Measurements from ENCODE around the gene RNF212. TPM values are rescaled to one million over a fixed set of nuclear protein-coding genes. Genes with fewer than 3 reads are reported as not detected.

The RNF212 gene
- total and polyA plus RNA-seq, 2 experiments from 2014 or later, result 2.5 to 6.0 TPM

DNA sequence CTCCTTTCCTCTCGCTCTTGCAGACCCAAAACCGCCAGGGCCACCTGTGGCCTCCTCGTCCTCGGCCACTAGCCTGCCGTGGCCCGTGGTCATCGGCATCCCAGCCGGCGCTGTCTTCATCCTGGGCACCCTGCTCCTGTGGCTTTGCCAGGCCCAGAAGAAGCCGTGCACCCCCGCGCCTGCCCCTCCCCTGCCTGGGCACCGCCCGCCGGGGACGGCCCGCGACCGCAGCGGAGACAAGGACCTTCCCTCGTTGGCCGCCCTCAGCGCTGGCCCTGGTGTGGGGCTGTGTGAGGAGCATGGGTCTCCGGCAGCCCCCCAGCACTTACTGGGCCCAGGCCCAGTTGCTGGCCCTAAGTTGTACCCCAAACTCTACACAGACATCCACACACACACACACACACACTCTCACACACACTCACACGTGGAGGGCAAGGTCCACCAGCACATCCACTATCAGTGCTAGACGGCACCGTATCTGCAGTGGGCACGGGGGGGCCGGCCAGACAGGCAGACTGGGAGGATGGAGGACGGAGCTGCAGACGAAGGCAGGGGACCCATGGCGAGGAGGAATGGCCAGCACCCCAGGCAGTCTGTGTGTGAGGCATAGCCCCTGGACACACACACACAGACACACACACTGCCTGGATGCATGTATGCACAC is 88.3 kb downstream of the RNF212 start:
- Histone ChIP-seq H3K79me2 (ENCODE audit: insufficient read depth) (no peaks in the 10 kb centered on the region), H2AFZ (no peak overlapping the region), H3K9me3 (ENCODE audit: low read depth) (no peaks in the 10 kb centered on the region), H3K27ac (no peak overlapping the region), H4K20me1 (ENCODE audit: insufficient read depth) (no peaks in the 10 kb centered on the region), H3F3A (ENCODE audit: insufficient read depth) (no peaks in the 10 kb centered on the region), H3K4me3 (no peak overlapping the region), H3K4me1 (ENCODE audit: insufficient read depth) (no peaks in the 10 kb centered on the region), H3K9me2 (ENCODE audit: insufficient read depth) (no peaks in the 10 kb centered on the region), H3K27me3 (replicated peaks; ENCODE audit: insufficient read depth) (no peaks in the 10 kb centered on the region), H3K9ac (no peak overlapping the region), H3K36me3 (ENCODE audit: low read depth) (no peaks in the 10 kb centered on the region), H3K4me2 (ENCODE audit: unreplicated experiment) (no peak overlapping the region)
- in situ Hi-C loops (cut with MboI), result no loop called here
- whole genome bisulfite sequencing, 2 experiments (ENCODE audit: low coverage in 1 of 2, low lambda C conversion rate in 2 of 2, missing lambda C conversion rate in 2 of 2), result 93 to 95% methylated on average over 20 to 32 of the region's 32 CpGs
- TF ChIP-seq EZH2 (IDR thresholded peaks at IDR 0.05; ENCODE audit: insufficient read depth, poor library complexity, severe bottlenecking) (no peak), EZH2phosphoT487 (IDR thresholded peaks at IDR 0.05; ENCODE audit: insufficient read depth, low read depth) (no peak)
- DNase-seq, result no peak

DNA sequence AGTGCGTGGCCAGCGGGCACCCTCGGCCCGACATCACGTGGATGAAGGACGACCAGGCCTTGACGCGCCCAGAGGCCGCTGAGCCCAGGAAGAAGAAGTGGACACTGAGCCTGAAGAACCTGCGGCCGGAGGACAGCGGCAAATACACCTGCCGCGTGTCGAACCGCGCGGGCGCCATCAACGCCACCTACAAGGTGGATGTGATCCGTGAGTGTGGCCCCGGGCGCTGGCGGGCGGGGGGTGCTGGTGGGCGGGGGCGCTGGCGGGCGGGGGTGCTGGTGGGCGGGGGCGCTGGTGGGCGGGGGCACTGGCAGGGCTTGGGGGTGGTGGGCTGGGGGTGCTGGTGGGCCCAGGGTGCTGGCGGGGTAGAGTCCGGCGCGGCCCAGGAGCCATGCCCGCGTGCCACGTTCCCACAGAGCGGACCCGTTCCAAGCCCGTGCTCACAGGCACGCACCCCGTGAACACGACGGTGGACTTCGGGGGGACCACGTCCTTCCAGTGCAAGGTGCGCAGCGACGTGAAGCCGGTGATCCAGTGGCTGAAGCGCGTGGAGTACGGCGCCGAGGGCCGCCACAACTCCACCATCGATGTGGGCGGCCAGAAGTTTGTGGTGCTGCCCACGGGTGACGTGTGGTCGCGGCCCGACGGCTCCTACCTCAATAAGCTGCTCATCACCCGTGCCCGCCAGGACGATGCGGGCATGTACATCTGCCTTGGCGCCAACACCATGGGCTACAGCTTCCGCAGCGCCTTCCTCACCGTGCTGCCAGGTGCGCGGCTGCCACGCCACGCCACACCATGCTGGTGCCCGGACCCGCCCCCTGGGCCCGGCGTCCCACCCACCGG is 89.2 kb downstream of the RNF212 start:
- Histone ChIP-seq H2AFZ (no peak overlapping the region), H3K4me1 (ENCODE audit: insufficient read depth) (no peaks in the 10 kb centered on the region), H3K79me2 (ENCODE audit: insufficient read depth) (no peaks in the 10 kb centered on the region), H3K9me2 (ENCODE audit: insufficient read depth) (no peaks in the 10 kb centered on the region), H3K9me3 (ENCODE audit: low read depth) (no peaks in the 10 kb centered on the region), H3K4me2 (ENCODE audit: unreplicated experiment) (no peak overlapping the region), H3K9ac (no peak overlapping the region), H3K4me3 (no peak overlapping the region), H3K27ac (no peak overlapping the region), H3K27me3 (replicated peaks; ENCODE audit: insufficient read depth) (no peaks in the 10 kb centered on the region), H3F3A (ENCODE audit: insufficient read depth) (no peaks in the 10 kb centered on the region), H3K36me3 (ENCODE audit: low read depth) (no peaks in the 10 kb centered on the region), H4K20me1 (ENCODE audit: insufficient read depth) (no peaks in the 10 kb centered on the region)
- in situ Hi-C loops (cut with MboI), result no loop called here
- WGBS, 2 experiments (ENCODE audit: low coverage in 1 of 2, low lambda C conversion rate in 2 of 2, missing lambda C conversion rate in 2 of 2), result 96 to 98% methylated on average over 51 to 83 of the region's 83 CpGs
- TF ChIP-seq EZH2phosphoT487 (IDR thresholded peaks at IDR 0.05; ENCODE audit: insufficient read depth, low read depth) (no peak), EZH2 (IDR thresholded peaks at IDR 0.05; ENCODE audit: insufficient read depth, poor library complexity, severe bottlenecking) (no peak)
- DNase-seq, result no peak

DNA sequence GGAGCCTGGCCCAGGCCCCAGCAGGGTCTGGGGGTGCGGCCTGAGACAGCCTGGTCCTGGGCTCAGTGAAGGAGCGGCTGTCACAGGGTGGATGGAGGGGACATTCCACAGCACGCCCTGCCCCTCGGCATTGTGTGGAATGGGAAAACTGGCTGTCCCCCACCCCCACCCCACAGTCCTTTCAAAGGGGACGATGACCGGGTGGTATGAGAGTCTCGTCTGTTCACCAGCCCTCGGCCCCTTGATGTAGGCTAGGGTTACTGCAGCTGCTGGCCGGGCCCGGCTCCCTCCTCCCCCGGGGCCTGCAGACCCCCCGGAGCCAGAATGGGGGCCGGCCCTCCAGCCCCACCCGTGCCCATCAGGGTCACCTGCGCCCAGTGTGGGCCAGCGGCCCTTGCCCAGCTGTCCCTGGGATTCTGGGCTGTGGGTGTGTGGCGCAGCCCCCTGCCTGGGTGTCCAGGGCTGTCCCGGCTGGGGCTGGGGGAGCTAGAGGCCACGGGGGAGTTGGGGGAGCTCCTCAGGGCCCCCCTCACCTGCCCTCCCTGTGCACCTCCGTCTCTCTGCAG is 90.2 kb downstream of the RNF212 start:
- Histone ChIP-seq H3K9ac (no peak overlapping the region), H3K4me3 (no peak overlapping the region), H3K27ac (no peak overlapping the region), H3K4me2 (ENCODE audit: unreplicated experiment) (no peak overlapping the region), H3K4me1 (ENCODE audit: insufficient read depth) (no peaks in the 10 kb centered on the region), H4K20me1 (ENCODE audit: insufficient read depth) (no peaks in the 10 kb centered on the region), H2AFZ (no peak overlapping the region), H3K9me2 (ENCODE audit: insufficient read depth) (no peaks in the 10 kb centered on the region), H3K27me3 (replicated peaks; ENCODE audit: insufficient read depth) (no peaks in the 10 kb centered on the region), H3F3A (ENCODE audit: insufficient read depth) (no peaks in the 10 kb centered on the region), H3K36me3 (ENCODE audit: low read depth) (no peaks in the 10 kb centered on the region), H3K9me3 (ENCODE audit: low read depth) (no peaks in the 10 kb centered on the region), H3K79me2 (ENCODE audit: insufficient read depth) (no peaks in the 10 kb centered on the region)
- no peak for DNase-seq
- 86 to 87% methylated on average over 16 to 18 of the region's 20 CpGs for WGBS, 2 experiments (ENCODE audit: low coverage in 1 of 2, low lambda C conversion rate in 2 of 2, missing lambda C conversion rate in 2 of 2)
- in situ Hi-C loops (cut with MboI), result no loop called here
- no peak for TF ChIP-seq EZH2phosphoT487 (IDR thresholded peaks at IDR 0.05; ENCODE audit: insufficient read depth, low read depth)
- no peak for TF ChIP-seq EZH2 (IDR thresholded peaks at IDR 0.05; ENCODE audit: insufficient read depth, poor library complexity, severe bottlenecking)

DNA sequence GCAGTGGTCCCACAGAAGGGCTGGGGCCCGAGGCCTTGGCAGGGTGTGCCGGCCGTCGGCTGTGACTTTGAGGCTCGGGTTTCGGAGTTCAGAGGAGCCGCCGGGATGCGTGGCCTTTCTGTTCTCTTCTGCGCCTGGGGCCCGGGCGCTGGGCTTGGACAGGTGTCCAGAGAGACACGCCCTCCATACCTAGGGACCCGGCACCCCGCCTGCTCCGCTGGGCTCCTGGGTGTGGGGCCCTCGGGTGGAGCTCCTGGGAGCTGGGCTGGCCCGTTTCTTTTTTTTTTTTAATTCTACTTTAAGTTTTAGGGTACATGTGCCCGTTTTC is 90.7 kb downstream of the RNF212 start:
- Histone ChIP-seq H4K20me1 (ENCODE audit: insufficient read depth) (no peaks in the 10 kb centered on the region), H3K4me1 (ENCODE audit: insufficient read depth) (no peaks in the 10 kb centered on the region), H3K79me2 (ENCODE audit: insufficient read depth) (no peaks in the 10 kb centered on the region), H3F3A (ENCODE audit: insufficient read depth) (no peaks in the 10 kb centered on the region), H3K27ac (no peak overlapping the region), H3K9ac (no peak overlapping the region), H3K9me2 (ENCODE audit: insufficient read depth) (no peaks in the 10 kb centered on the region), H3K9me3 (ENCODE audit: low read depth) (no peaks in the 10 kb centered on the region), H3K36me3 (ENCODE audit: low read depth) (no peaks in the 10 kb centered on the region), H3K4me2 (ENCODE audit: unreplicated experiment) (no peak overlapping the region), H2AFZ (no peak overlapping the region), H3K4me3 (no peak overlapping the region), H3K27me3 (replicated peaks; ENCODE audit: insufficient read depth) (no peaks in the 10 kb centered on the region)
- WGBS, 2 experiments (ENCODE audit: low coverage in 1 of 2, low lambda C conversion rate in 2 of 2, missing lambda C conversion rate in 2 of 2), result 89 to 90% methylated on average over 8 to 19 of the region's 19 CpGs
- in situ Hi-C loops (cut with MboI), result no loop called here
- DNase-seq, result no peak
- TF ChIP-seq EZH2phosphoT487 (IDR thresholded peaks at IDR 0.05; ENCODE audit: insufficient read depth, low read depth) (no peak), EZH2 (IDR thresholded peaks at IDR 0.05; ENCODE audit: insufficient read depth, poor library complexity, severe bottlenecking) (no peak)

All from GM23248 (cell line).